GM23338 (cell line): ENCODE measurements around the gene C6orf89.

Experiments
- CTCF ChIP-seq, 2 experiments: fragments of 200-600 bp in 1 of 2; sonication (generic) in 1 of 2; conservative IDR thresholded peaks; 2 replicates each; pipeline versions ENCODE4 v1.5.1 to v1.6.1; 2016 to 2017; ENCODE audit warnings: antibody characterized with exemption in 2 of 2, low read depth in 2 of 2, mild to moderate bottlenecking in 2 of 2, moderate library complexity in 1 of 2
- EZH2 ChIP-seq: fragments of 200-600 bp; sonication (generic); IDR thresholded peaks from one replicate; pipeline ENCODE4 v1.8.0; 2017; ENCODE audit warnings: antibody characterized with exemption, mild to moderate bottlenecking, low read depth; ENCODE audit not compliant: unreplicated experiment
- POLR2AphosphoS5 ChIP-seq: IDR thresholded peaks from 2 replicates; pipeline ENCODE4 v1.6.1; 2016; ENCODE audit warnings: antibody characterized with exemption, low read depth

- TF ChIP-seq CTCF (conservative IDR thresholded peaks at IDR 0.05; ENCODE audit: low read depth in 2 of 2): no peak
- no peak for TF ChIP-seq POLR2AphosphoS5
- TF ChIP-seq EZH2: no peak
These were observed 69.4 kb downstream of the C6orf89 start for GRCh38 chr6:36955136-36955535.
